ENCODE data around the gene TRIM6. TPM values are rescaled to one million over a fixed set of nuclear protein-coding genes. Genes with fewer than 3 reads are reported as not detected.

Gene TRIM6
- total and polyA plus RNA-seq, 9 of the 15 experiments (the other 6 are each of a cell fraction or from before 2014, with no cell fraction given): 5.0 to 11.8 (median 8.7) TPM

DNA sequence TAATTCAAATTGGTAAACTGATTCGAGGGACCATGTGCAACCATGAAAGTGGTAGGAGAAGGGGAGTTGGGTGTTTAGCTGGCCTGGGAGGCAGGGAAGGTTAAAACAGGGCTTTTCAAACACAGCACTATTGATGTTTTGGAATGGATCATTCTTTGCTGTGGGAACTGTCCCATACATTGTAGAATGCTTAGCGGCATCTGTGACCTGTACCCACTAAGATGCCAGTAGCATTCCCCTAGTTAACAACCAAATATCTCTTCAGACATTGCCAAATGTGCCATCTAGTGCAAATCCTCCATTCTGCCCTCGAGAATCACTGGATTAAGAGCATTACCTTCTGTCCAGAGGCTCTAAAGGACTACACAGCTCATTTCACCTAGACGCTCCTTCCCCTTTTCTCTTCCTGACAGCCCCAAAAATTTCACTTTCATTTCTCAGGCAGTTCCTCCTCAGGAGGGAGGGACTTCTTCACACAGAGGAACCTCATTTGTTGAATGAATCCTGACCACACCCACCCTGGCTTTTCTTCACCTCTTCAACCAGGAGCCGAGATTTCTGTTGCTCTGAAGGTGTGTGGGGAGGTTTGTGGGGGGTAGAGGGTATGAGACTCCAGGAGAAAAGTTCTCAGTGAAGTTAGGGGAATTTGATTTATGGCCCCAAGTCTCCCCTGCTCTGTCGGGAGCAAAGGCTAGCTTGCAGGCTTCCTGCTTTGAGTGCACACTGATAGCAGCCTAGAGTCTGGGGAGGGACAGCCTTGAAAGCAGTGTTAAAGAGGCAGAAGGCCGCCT lies 28.2 kb downstream of the TRIM6 start, which contains the start of gene TRIM34 (continued):
- TF ChIP-seq, protein P1, sequence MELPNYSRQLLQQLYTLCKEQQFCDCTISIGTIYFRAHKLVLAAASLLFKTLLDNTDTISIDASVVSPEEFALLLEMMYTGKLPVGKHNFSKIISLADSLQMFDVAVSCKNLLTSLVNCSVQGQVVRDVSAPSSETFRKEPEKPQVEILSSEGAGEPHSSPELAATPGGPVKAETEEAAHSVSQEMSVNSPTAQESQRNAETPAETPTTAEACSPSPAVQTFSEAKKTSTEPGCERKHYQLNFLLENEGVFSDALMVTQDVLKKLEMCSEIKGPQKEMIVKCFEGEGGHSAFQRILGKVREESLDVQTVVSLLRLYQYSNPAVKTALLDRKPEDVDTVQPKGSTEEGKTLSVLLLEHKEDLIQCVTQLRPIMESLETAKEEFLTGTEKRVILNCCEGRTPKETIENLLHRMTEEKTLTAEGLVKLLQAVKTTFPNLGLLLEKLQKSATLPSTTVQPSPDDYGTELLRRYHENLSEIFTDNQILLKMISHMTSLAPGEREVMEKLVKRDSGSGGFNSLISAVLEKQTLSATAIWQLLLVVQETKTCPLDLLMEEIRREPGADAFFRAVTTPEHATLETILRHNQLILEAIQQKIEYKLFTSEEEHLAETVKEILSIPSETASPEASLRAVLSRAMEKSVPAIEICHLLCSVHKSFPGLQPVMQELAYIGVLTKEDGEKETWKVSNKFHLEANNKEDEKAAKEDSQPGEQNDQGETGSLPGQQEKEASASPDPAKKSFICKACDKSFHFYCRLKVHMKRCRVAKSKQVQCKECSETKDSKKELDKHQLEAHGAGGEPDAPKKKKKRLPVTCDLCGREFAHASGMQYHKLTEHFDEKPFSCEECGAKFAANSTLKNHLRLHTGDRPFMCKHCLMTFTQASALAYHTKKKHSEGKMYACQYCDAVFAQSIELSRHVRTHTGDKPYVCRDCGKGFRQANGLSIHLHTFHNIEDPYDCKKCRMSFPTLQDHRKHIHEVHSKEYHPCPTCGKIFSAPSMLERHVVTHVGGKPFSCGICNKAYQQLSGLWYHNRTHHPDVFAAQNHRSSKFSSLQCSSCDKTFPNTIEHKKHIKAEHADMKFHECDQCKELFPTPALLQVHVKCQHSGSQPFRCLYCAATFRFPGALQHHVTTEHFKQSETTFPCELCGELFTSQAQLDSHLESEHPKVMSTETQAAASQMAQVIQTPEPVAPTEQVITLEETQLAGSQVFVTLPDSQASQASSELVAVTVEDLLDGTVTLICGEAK (IDR thresholded peaks at IDR 0.05): peak; percentile 54; the same call in 1 of the 2 replicates
- TF ChIP-seq, protein P1 (CRISPR knock-in tag; IDR thresholded peaks at IDR 0.05): no peak
- TF ChIP-seq, protein P2, sequence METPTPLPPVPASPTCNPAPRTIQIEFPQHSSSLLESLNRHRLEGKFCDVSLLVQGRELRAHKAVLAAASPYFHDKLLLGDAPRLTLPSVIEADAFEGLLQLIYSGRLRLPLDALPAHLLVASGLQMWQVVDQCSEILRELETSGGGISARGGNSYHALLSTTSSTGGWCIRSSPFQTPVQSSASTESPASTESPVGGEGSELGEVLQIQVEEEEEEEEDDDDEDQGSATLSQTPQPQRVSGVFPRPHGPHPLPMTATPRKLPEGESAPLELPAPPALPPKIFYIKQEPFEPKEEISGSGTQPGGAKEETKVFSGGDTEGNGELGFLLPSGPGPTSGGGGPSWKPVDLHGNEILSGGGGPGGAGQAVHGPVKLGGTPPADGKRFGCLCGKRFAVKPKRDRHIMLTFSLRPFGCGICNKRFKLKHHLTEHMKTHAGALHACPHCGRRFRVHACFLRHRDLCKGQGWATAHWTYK (CRISPR knock-in tag; IDR thresholded peaks at IDR 0.05): 0 out of 2 replicates have a peak, but pooled peaks have one; percentile 39
- TF ChIP-seq, protein P3, sequence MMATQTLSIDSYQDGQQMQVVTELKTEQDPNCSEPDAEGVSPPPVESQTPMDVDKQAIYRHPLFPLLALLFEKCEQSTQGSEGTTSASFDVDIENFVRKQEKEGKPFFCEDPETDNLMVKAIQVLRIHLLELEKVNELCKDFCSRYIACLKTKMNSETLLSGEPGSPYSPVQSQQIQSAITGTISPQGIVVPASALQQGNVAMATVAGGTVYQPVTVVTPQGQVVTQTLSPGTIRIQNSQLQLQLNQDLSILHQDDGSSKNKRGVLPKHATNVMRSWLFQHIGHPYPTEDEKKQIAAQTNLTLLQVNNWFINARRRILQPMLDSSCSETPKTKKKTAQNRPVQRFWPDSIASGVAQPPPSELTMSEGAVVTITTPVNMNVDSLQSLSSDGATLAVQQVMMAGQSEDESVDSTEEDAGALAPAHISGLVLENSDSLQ (IDR thresholded peaks at IDR 0.05): peak; percentile 81
- TF ChIP-seq MCM7 (IDR thresholded peaks at IDR 0.05) (no peak), ZNF274 (IDR thresholded peaks at IDR 0.05; ENCODE audit: borderline replicate concordance, low read depth, low read length) (no peak), HDAC8 (tag; IDR thresholded peaks at IDR 0.05) (no peak), GATA2 (CRISPR knock-in tag; IDR thresholded peaks at IDR 0.05) (no peak), SP1 (CRISPR knock-in tag; IDR thresholded peaks at IDR 0.05) (peak; percentile 58; the same call in 1 of the 2 replicates)
- TF ChIP-seq, protein P4, sequence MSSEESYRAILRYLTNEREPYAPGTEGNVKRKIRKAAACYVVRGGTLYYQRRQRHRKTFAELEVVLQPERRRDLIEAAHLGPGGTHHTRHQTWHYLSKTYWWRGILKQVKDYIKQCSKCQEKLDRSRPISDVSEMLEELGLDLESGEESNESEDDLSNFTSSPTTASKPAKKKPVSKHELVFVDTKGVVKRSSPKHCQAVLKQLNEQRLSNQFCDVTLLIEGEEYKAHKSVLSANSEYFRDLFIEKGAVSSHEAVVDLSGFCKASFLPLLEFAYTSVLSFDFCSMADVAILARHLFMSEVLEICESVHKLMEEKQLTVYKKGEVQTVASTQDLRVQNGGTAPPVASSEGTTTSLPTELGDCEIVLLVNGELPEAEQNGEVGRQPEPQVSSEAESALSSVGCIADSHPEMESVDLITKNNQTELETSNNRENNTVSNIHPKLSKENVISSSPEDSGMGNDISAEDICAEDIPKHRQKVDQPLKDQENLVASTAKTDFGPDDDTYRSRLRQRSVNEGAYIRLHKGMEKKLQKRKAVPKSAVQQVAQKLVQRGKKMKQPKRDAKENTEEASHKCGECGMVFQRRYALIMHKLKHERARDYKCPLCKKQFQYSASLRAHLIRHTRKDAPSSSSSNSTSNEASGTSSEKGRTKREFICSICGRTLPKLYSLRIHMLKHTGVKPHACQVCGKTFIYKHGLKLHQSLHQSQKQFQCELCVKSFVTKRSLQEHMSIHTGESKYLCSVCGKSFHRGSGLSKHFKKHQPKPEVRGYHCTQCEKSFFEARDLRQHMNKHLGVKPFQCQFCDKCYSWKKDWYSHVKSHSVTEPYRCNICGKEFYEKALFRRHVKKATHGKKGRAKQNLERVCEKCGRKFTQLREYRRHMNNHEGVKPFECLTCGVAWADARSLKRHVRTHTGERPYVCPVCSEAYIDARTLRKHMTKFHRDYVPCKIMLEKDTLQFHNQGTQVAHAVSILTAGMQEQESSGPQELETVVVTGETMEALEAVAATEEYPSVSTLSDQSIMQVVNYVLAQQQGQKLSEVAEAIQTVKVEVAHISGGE (CRISPR knock-in tag; IDR thresholded peaks at IDR 0.05): no peak
